Activated CD4-positive, alpha-beta T cell treated with anti-CD3 and anti-CD28 coated beads, Interleukin-2, amount 50 U/mL, for 1 hour (primary cell): ENCODE results near the gene RNF145.
"Not testable (repeated sequence)": the region's sequence is repeated elsewhere in the genome, so short reads cannot be mapped to it uniquely, and the experiment has no call there.

Experiments
- DNase-seq: peaks from one replicate; pipeline ENCODE4 v3.0.0-alpha.2; 2020

RNF145 gene

DNA sequence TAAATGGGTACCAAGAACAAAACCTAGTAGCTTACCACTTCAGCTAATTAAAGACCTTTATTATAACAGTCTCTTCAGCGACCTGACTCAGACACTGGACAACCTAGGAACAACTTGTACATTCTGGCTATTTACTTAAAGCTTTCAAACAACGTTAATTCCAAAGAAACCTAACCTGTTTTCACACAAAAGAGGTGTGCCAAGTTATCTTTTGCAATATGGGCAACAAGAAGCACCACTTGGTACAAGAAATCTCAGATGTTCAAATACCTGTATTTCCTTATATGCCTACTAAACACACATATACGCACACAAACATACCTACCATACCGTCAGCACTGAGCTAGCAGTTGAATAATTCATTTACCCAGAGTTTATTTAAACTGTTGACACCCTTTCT lies 23.0 kb downstream of the RNF145 start:
- no peak for DNase-seq

DNA sequence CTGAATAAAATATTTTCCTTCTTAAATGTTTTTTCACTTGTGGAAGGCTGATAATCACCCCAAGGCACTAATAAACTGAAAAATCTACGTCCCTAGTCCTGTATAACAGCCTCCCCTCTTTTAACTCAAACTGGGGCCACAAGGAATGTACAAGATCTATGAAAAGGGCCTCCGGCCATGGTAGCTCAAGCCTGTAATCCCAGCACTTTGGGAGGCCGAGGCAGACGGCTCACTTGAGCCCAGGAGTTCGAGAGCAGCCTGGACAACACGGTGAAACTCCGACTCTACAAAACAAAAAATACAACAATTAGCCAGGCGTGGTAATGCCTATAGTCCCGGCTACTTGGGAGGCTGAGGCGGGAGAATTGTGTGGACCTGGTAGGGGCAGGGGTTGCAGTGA lies 23.6 kb downstream of the RNF145 start:
- DNase-seq, result no peak

DNA sequence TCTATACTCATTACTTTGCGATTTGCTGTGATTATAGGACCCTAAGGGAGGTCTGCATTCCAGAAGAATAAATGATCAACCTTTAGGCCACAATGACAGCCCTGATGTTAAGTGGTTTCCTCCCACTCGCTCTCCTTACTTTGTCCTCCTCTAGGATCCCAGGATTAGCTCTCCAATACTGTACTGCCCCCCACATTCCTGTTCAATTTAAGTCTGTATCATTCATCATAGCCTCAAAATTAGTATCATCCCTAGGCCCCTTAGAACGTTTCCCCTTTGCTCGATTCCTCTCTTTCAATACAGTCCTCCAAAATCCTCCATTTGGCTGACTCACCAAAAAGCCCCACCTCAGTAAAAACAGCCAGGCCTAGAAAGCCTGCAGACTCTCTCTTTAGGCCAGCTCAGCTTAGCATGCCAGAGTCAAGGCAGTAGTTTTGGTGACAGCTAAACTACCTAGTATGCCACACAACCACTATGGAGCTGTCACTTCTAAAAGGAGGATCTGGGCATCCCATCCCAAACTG lies 24.4 kb downstream of the RNF145 start:
- DNase-seq, result no peak

DNA sequence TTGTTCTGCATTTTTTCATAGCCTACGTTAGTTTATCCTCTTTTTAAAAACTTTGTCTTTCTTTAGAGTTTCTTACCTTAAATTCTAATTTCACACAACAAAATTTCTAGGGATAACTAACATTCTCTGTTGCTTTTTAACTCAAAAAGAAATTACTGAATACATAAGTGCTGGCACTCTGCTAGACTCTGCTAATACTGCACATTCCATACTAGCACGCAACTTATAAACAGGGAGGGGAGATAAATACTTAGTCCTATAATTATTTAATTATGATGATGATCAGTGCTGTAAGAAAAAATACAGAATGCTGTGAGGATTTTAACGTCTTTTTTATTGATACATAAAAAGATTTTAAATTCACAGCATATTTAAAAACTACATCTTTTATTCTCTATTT lies 25.1 kb downstream of the RNF145 start:
- no peak for DNase-seq

DNA sequence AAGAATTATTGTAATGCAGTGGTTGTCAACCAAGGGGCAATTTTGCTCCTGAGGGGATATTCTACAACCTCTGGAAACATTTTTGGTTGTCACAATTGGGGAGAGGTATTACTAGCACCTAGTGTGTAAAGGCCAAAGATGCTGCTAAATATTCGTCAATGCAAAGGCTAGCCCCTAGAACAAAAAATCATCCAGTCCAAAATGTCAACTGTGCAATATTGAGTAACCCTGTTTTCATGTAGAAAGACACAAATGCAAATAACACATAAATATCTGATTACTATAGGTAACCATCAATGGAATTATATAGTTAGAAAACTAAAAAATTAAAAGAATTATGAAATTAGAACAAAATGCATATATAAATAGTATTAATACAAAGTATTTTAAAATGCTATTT lies 26.1 kb downstream of the RNF145 start:
- DNase-seq, result no peak

DNA sequence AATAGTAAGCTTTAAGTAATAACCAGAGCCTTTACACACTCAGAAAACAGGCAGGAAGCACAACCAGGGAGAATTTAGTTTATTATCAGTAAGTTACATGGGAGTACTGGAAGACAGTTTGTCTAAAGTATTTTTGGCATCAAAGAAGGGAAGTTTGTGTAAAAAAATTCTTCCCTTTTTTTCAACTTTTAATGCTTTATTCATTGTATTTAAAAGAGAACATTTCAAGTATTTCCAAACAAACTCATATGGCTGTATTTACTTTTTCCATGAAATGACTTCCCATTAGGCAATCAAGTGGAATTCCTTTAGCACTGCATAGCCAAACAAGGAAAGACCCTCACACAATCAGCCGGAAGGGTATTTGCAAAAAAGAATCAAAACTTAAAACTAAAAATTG lies 26.7 kb downstream of the RNF145 start:
- no peak for DNase-seq

DNA sequence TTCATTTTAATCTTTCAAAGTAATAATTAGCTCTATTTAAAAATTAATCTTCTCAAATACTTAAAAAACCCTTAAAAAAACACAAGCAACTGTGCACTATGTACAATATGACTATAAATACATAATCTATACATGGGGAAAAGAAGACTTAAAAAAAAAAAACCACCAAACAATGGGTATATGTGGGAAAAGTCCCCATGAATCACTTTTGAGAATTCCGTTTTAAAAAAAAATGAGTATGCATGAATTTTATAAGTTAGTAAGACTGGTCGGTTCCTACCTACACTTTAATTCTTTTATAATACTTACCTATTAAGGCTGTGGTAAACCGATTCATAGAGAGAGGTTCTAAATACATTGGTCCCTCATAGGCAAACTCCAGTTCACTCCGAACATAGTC lies 27.7 kb downstream of the RNF145 start:
- DNase-seq, result no peak

DNA sequence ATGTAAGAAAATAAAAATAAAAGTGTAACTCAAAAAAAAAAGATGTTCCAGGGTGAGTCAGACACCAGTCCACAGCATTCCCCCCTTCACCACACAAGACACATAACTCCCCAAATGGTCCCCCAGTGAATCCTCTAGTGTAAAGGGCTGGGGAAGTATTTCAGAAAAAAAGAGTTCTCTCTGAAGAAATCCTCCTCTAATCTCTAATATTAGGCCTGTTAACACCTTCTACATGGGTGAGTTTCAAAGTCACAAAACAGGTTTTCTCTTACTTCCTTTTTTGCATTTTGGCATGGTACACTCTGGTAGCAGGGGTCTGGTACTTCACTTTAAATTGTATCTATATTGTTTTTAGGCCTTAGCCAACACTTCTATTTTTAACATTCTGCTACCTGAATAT lies 28.2 kb downstream of the RNF145 start:
- DNase-seq, result no peak

DNA sequence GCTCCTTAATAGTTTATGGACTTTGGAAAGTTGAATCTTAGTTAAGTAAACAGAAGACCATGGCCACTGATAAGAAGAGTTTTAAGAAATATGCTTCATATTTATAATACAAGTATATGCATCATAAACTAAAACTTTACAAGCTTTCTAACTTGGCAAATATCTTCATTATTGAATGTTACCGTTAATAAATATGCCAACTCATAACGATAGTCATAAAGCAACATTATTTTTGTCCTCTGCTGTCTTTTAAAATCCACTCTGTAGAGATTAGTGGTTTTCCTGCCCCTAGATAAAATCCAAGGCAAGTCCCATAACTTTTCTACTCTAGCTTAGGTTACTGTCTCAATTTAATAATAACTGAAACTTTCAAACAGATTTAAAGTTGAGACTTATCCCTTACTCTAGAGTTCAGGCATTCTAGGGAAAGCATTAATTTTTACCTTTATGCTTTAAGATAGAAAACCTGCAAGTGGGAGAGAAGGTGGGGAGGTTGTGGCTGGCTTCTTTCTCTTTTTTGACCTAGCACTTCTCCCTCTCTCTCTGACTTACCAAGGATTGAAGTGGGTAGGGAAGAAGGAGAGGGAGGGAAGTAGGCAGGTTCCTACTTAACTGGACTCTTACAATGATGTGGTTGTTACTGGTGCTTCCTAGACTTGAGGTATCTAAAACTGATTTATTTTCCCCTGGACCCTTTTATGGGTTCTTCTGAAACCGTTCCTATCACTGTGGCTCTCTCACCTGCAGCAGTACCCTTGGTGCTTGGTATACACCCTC lies 29.6 kb downstream of the RNF145 start:
- no peak for DNase-seq

DNA sequence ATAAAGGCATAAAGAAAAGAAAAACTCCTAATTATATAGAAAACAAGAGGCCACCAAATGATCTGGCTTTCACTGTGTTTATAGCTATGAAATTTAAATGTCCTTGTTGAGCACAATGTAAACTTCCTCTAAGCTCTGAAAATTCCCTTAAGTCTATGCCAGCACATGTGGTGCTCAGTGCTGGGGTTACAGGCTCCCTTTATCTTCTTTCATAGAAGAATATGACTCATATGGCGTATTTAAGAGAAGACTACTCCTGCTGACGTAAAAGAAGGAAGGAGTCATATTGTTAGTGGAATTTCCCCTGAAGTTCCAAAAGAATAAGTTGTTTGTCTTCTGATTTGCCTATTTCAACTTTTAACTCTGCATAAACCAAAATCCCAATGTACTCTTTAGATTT lies 30.4 kb downstream of the RNF145 start:
- DNase-seq, result no peak

DNA sequence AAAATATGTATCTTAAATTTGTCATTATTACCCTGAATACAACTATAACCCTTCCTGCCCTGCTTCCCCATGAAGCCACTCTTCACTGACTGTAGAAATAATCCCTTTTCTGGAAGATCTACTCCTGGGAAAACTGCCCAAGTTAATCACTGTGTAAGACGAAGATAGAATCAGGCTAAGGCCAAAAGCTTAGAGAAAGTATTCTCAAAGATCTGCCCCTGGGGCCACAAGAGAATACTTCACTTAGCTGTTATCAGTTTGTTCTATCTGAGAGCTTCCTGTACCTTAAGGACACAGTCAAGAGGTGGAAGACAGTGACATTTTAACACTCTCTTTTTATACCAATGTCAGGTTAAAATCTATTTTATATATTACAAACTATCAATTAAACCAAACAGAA lies 33.8 kb downstream of the RNF145 start:
- no peak for DNase-seq

DNA sequence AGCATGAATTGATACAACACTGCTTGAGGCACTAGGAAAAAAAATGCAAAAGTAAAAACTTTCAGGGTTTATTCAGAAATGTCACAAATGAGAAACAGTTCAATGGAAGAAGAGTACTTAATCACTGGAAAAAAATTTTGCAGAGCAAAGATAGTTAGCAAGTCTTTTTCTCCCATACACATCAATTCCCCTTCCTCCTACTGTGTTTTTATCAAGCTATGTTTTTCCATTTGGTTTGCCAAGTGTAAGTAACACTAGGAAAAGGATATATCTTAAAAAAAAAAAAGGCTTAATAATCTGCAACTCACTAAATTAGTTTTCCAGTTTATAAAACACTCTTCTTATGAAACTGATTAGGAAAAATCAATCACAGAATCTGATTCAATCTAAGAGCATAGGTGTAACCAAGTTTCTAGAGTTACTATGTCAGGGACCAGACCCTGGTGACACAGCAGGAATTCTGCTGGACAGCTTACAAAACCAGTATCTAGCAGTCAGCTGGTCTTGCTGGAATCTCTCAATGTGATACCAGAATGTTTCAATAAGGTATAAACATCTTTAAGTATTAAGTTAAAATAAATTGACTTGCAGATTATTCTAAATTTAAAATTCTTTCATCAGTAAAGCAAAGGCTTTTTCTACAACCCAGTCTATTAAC lies 34.7 kb downstream of the RNF145 start:
- no peak for DNase-seq

DNA sequence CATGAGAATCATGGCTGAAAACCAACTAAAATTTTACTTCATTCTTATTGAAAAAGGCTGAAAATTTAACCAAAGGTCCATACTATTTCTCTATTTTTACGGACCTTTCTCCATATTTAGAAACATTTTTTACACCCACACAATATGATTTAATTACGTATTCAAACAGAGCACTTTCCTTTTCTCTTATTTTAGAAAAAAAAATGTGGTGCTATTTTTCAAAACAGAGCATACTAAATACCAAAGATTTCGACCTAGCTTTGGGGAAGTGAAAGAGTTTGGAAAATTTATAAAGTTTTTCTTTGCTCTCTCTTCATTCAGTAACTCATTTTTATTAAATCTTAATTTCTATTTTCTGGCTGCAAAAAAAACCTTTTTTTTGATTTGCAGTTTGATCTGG lies 38.1 kb downstream of the RNF145 start:
- DNase-seq, result no peak

DNA sequence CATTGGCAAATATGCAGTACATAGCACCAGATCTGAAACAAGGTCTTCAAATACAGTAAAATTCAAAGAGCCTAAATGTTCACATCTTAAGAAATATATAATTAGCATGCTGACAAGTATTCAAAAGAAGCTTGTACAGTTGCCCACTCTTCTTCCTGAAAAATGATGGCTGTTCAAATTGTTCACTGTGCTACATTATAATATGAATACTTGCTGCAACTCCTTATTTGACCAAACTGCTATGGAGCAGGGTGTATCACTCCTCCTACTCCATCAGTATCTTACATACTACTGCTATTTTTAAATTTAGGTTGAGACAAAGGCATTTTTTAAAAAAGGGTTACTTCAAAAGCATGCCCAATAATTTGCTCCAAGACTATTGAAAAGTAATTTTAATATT lies 39.3 kb downstream of the RNF145 start:
- DNase-seq, result no peak

DNA sequence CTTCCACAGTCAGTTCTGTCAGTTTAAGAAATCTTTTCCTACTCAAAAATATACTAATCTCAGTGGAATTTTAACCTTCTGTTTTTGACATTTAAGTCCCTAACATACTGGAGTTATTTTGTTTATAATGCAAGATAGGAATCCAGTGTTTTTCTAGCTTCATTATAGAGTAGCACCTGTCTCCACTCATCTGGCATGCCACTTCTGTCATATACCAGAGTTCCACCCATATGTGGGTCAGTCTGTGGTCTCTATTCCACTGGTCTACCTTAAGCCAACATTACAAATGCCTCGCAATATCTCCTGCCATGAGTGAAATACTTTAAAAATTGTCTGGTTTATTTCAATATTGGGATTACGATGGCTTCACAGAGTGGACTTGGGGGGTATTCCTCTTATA lies 42.9 kb downstream of the RNF145 start:
- DNase-seq, result no peak

DNA sequence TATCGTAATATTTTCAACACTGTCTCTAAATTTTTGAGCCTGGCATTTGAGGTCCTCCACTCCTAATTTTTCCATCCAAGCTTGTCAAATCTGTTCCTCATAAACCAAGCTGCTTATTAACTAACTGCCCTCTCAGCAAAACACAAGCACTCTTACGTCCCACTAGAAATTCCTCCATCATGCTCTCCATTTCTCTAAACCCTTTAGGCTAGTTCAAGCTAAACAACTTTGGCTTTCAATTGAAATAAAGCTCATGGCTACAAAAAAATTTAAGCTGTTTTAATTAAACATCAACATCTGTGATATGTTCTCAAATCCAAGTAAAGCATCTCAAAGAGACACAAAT lies 45.7 kb downstream of the RNF145 start:
- DNase-seq, result no peak

DNA sequence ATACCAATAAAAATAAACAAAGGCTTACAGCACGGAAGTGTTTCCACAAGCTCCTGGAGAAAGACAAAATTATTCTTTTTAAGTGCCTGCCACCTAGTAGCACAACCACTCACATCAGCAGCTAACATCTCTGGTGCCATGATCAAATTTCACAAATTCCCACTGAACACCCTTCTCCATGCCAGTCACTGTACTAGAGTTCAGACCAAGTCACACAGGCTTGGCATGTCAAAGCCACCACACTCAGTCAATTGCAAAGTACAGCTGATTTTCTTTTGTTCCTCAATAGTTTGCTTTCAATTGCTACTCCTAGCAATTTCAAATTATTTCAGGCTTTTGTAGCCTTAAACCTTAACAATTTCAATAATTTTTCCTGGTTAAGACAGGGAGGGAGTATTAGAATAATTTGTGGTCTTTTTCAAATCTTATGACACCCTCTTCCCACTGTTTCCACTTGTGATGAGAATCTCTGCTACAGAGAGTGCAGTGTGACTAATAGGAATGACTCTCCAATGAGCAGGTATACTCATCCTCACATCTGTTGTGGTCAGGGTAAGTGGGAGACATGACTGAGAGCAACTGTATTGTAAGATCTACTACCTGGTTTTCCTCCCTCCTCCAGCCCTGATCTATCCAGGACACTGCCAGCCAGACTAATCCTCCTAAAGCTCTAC lies 46.2 kb downstream of the RNF145 start:
- DNase-seq, result no peak

DNA sequence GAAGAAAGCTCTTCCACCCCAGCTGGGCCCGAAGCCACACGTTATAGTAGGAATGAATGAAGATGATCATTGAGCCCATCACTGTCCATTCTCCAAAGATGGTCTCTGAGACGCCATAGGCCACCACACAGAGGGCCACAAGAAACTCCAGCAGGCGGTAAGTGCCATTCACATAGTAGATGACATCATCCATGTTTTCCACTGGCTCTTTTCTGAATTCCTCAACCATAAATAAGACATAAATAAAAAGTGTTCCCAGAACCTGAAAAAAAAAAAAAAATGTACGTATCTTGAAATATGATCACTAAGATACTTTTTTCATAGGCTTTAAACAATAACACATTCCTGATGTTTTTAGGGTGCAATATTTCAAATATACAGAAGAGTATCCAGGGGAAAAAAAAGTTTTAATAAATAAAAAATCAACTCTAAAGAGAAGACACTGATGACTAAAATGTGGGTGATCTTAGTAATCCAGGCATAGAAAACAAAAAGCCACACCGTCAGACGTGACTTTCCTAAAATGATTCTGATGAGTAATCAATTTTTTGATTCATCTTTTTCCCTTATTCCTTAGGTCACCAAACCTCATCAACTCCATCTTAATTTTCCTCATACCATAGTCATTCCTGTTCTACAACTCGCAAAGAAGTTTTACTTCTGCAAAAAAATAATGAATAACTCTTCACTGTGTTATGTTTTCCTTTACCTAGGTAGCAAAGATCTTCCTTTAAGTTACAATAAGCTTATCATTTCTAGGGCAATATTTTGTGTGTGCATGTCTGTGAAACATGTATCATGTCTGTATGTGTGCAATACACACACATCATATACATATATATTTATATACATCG lies 47.8 kb downstream of the RNF145 start:
- DNase-seq, result no peak

DNA sequence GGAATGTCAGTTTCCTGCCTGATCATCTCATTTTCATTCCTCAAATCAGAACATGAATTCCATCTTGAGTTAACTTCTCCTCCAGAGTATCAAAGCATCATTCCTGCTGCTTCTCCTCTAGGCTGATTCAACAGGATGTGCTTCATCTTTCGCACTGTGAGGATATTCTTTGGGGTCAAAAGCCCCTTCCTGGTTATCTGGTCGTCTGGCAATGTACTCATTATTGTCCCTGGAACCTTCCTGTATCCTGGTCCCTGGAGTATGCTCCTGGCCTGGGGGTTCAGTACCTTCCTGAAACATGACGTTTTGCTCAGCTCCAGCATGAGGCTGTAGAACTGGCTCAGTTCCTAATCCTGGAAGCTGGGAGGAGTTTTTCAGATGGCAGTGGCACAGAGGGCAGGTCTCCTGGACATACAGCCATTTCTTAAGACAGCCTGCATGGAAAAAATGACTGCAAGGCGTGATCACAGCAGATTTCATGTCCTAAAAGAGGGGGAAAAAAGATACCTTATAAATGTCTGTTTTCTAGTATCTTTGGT lies 50.7 kb downstream of the RNF145 start:
- DNase-seq, result not testable (repeated sequence)

DNA sequence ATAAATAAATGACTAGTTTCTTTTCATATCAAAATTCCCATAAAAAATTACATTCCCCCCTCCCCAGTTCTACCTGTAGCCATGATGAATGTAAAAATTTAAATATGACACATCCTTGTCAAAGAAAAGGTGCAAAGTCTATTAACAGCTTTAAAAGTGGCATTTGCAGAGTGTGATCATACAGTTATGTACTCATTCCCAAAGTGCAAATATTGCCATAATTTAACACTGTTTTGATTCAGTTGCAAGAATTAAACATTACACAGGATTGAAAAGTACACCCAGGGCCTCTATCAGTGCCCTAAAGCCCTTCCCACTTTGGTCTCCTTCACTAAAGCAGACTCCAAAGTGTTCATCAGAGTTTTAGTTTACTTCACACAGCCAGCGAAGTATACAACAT lies 51.8 kb downstream of the RNF145 start:
- no peak for DNase-seq

DNA sequence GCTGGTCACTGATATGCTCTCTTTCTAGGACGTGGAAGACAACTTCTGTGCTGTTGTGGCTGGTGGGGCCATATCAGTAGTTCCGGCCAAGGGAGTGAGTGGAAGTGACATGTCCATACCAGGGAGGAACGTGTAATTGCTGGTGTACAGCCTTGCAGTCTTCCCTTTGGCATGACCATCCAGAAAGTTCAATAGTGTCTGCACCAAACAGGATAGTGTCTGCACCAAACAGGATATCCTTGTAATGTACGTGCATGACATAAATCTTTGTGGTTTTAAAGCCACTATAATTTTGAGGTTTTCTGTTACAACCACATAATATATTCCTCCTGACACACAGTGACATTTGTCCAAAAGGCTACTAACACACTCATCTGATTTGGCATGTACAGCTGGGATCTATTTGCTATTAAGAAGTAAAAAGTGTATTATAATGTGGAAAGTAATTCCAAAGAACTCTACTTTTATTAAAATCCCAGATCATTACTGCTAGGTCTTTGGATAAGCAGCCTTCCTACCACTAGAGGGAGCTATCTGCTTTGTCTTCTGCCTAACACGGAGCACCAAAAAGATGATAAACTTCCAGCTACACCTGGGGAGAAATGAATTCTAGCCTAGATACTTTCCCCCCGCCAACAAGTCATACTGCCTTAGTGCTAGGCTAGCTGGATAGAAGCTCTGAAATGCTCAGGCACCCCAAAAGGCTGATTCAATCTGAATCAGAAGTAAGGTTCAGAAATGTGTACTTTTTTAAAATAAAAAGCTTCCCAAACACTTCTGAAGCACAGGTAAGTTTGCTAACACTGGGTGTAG lies 52.7 kb downstream of the RNF145 start:
- DNase-seq, result no peak

DNA sequence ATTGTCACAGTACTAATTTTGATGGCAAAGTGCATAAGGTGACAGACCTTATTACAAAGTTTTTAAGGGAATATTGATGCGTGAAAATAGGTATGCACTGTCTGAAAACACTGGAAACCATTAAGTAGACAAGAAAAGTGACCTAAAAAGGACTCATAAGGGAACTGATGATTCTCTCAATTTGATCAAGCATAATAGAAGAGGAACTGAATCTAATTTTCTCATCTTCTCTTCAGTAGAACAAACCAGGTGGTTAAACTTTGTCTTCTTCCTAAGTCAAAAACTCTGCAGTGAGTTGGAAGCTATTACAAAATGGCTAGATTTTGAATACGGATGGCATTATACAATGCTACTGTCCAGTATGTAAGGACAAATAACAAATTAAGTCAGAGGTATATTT lies 53.4 kb downstream of the RNF145 start:
- DNase-seq, result no peak
